Trophoblast cell (in vitro differentiated cells and primary cell): Measurements from ENCODE around the gene WDR38.

Experiments used
- DNase-seq, 2 donors: peaks; one replicate each; pipeline ENCODE4 v3.0.0-alpha.2; 2016
- H2AFZ ChIP-seq: 2 replicates; pipeline ENCODE4 v1.6.1; 2013; ENCODE audit warnings: low read length, moderate library complexity, mild to moderate bottlenecking; ENCODE audit not compliant: insufficient read depth, poor library complexity
- H2AK5ac ChIP-seq: 2 replicates; pipeline ENCODE4 v1.6.1; 2013; ENCODE audit warnings: mild to moderate bottlenecking, low read length
- H2BK120ac ChIP-seq: 2 replicates; pipeline ENCODE4 v1.6.1; 2013; ENCODE audit warnings: low read length, mild to moderate bottlenecking, moderate library complexity; ENCODE audit not compliant: insufficient read depth, poor library complexity
- H2BK12ac ChIP-seq: 2 replicates; pipeline ENCODE4 v1.6.1; 2013; ENCODE audit warnings: mild to moderate bottlenecking, low read length, moderate library complexity
- H2BK5ac ChIP-seq: 2 replicates; pipeline ENCODE4 v1.6.1; 2013; ENCODE audit warnings: low read length, low read depth, moderate library complexity, mild to moderate bottlenecking; ENCODE audit not compliant: poor library complexity
- H3K14ac ChIP-seq: 2 replicates; pipeline ENCODE4 v1.6.1; 2013; ENCODE audit warnings: mild to moderate bottlenecking, low read length
- H3K18ac ChIP-seq: 2 replicates; pipeline ENCODE4 v1.6.1; 2013; ENCODE audit warnings: mild to moderate bottlenecking, low read length
- H3K23ac ChIP-seq: 2 replicates; pipeline ENCODE4 v1.6.1; 2013; ENCODE audit warnings: low read length
- H3K27ac ChIP-seq: 2 replicates; pipeline ENCODE4 v1.5.1; 2013; ENCODE audit warnings: low read depth, mild to moderate bottlenecking, inconsistent platforms, low read length, moderate library complexity
- H3K27me3 ChIP-seq: 2 replicates; pipeline ENCODE4 v1.6.1; 2013; ENCODE audit warnings: inconsistent platforms, mild to moderate bottlenecking, low read length, moderate library complexity; ENCODE audit not compliant: insufficient read depth
- H3K36me3 ChIP-seq, 2 experiments: 1 replicate in 1 of 2; 2 replicates in 1 of 2; pipeline ENCODE4 v1.6.1; 2013; ENCODE audit warnings: low read length in 2 of 2, mild to moderate bottlenecking in 2 of 2, moderate library complexity in 1 of 2; ENCODE audit not compliant: insufficient read depth in 2 of 2, control insufficient read depth in 1 of 2
- H3K4ac ChIP-seq: 2 replicates; pipeline ENCODE4 v1.6.1; 2013; ENCODE audit warnings: low read depth, mild to moderate bottlenecking, low read length, moderate library complexity
- H3K4me1 ChIP-seq, 2 experiments: 1 replicate in 1 of 2; 2 replicates in 1 of 2; pipeline ENCODE4 v1.6.1; 2013; ENCODE audit warnings: low read length in 2 of 2, mild to moderate bottlenecking in 2 of 2, moderate library complexity in 1 of 2; ENCODE audit not compliant: insufficient read depth in 2 of 2, control insufficient read depth in 1 of 2
- H3K4me2 ChIP-seq: 2 replicates; pipeline ENCODE4 v1.6.1; 2013; ENCODE audit warnings: inconsistent platforms, mild to moderate bottlenecking, low read length, moderate library complexity
- H3K4me3 ChIP-seq: 2 replicates; pipeline ENCODE4 v1.5.1; 2013; ENCODE audit warnings: mild to moderate bottlenecking, low read depth, low read length, inconsistent platforms
- H3K79me1 ChIP-seq: one replicate; pipeline ENCODE4 v1.6.1; 2013; ENCODE audit warnings: low read length
- H3K79me2 ChIP-seq: 2 replicates; pipeline ENCODE4 v1.6.1; 2013; ENCODE audit warnings: low read length, mild to moderate bottlenecking; ENCODE audit not compliant: control insufficient read depth, insufficient read depth, poor library complexity
- H3K9ac ChIP-seq: 2 replicates; pipeline ENCODE4 v1.6.1; 2013; ENCODE audit warnings: mild to moderate bottlenecking, low read length
- H3K9me3 ChIP-seq: 2 replicates; pipeline ENCODE4 v1.6.1; 2013; ENCODE audit warnings: low read depth, mild to moderate bottlenecking, control low read depth, inconsistent platforms, low read length; ENCODE audit not compliant: insufficient read depth
- H4K12ac ChIP-seq: 2 replicates; pipeline ENCODE4 v1.6.1; 2013; ENCODE audit warnings: low read depth, mild to moderate bottlenecking, low read length, moderate library complexity
- H4K8ac ChIP-seq: 2 replicates; pipeline ENCODE4 v1.6.1; 2013; ENCODE audit warnings: low read depth, mild to moderate bottlenecking, low read length, moderate library complexity
- H4K91ac ChIP-seq: one replicate; pipeline ENCODE4 v1.6.1; 2013; ENCODE audit warnings: low read depth, mild to moderate bottlenecking, low read length, moderate library complexity
- WGBS: extraction: QIAGEN DNeasy Blood & Tissue Kit; methylation state at CpG from one replicate; pipeline ENCODE4 v1.1.7; 2013; ENCODE audit warnings: missing lambda C conversion rate; ENCODE audit not compliant: insufficient read length, insufficient coverage; ENCODE audit errors: extremely low coverage; 5-methylcytosine and 5-hydroxymethylcytosine counted together

The WDR38 gene

DNA sequence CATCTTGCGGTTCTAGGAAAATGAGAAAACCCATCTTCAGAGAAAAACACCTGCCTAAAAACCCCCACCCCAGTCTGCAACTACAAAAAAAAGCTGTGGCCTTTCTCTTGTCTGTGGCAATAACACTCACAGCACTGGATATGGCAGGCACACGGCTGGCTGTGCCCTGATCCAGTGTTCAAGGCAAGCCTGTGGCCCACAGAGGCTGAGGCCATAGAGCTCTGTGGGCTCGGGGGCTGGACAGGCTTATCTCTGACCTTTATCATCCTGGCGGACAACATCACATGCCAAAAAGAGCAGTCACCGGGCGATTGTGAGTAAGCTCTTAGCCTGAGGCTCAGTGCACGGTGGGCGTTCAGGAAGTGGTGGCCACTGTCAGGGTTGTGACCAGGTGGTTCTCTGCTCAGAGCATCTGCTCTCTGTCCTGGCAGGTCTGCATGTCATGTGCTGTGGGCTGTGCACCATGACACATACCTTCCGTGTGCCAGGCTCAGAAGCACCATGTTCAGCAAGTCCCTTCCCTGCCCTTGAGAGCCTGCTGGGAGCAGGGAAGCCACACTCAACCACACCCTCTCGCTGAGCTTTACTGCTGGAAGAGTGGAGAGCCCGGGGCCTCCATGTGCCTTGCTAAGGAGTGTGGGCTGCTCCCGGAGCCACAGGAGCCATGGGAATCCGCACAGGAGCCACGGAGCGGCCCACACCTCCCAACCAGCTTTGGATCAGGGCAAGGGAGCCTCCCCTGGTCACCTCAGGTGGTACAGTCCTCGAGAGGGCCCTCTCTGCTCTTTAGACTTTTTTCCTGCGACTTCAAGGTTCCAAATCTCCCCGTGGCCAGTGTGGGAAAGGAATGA, 34.6 kb upstream of the WDR38 start:
- H2BK12ac ChIP-seq, result peak overlapping the region; percentile 73
- H4K8ac ChIP-seq, result peak overlapping the region; percentile 34
- no peaks in the 10 kb centered on the region for H3K36me3 ChIP-seq
- no peak overlapping the region for H3K4me3 ChIP-seq
- no CpG with 5 or more reads among the region's 18 CpGs for WGBS
- peak overlapping the region; percentile 66 for H3K18ac ChIP-seq
- H2AK5ac ChIP-seq, result peak overlapping the region; percentile 16
- peak overlapping the region; percentile 88 for H3K27ac ChIP-seq
- peak overlapping the region; percentile 13 for H2AFZ ChIP-seq
- peak overlapping the region; percentile 91 for H4K91ac ChIP-seq
- H3K23ac ChIP-seq, result no peak overlapping the region
- H3K9ac ChIP-seq, result no peak overlapping the region
- H3K79me1 ChIP-seq, result peaks cover 26% of the 10 kb centered on the region
- H3K4me1 ChIP-seq, result peaks cover 26 to 28% of the 10 kb centered on the region in 2 experiments
- H2BK120ac ChIP-seq, result peak overlapping the region; percentile 72
- H4K12ac ChIP-seq, result peak overlapping the region; percentile 7
- DNase-seq, result peak; percentile 98 to 99
- H3K79me2 ChIP-seq, result peaks cover 1% of the 10 kb centered on the region
- H3K4ac ChIP-seq, result peak overlapping the region; percentile 23
- H3K4me2 ChIP-seq, result no peak overlapping the region
- peak overlapping the region; percentile 69 for H2BK5ac ChIP-seq
- H3K14ac ChIP-seq, result peak overlapping the region; percentile 58
- no peaks in the 10 kb centered on the region for H3K27me3 ChIP-seq
- peaks cover 4% of the 10 kb centered on the region for H3K9me3 ChIP-seq

DNA sequence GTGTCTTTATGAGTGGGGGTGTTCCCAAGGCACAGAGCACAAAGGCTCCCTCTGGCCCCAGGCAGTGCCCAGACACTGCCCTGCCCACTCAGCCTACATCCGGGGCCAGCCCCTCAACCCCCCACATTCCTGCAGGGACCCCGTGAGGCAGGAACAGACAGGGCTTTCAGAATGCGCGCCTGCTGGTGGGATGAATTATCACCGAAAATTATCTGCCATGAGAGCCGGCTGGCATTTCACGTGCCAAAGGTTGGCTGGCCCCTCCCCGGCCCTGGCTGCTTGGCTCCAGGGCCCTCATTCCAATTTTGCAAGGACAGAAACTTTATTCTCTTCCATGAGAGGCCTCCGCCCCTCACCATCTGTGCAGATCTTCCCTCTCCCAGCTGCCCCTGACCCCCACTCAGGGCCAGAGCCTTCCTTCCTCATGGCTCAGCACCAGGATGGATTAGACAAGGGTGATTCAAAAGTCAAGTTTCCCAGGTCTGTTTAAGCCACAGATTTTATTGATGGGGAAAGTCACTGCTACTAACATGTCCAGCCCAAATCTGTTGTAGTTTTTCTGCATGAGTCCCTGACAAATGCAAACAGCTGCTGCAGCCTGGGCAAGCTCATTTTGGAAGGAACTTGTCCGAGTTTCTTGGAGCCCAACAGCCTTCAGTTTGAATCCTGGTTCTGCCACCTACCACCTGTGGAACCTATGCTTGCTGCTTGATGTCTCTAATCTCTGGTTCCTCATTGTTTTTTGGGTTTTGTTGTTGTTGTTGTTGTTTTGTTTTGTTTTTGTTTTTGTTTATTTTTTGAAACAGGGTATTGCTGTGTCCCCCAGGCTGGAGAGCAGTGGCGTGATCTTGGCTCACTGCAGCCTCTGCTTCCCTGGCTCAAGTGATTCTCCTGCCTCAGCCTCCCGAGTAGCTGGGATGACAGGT, 32.3 kb upstream of the WDR38 start:
- no peak overlapping the region for H4K8ac ChIP-seq
- H3K79me2 ChIP-seq, result peaks cover 1% of the 10 kb centered on the region
- H2BK12ac ChIP-seq, result peak overlapping the region; percentile 69
- no peak overlapping the region for H3K27ac ChIP-seq
- H2BK5ac ChIP-seq, result peak overlapping the region; percentile 6
- peaks cover 20 to 21% of the 10 kb centered on the region in 2 experiments for H3K4me1 ChIP-seq
- no peak overlapping the region for H3K4me2 ChIP-seq
- H3K14ac ChIP-seq, result peak overlapping the region; percentile 2
- no peaks in the 10 kb centered on the region for H3K36me3 ChIP-seq
- H3K4ac ChIP-seq, result no peak overlapping the region
- H3K23ac ChIP-seq, result no peak overlapping the region
- no CpG with 5 or more reads among the region's 12 CpGs for WGBS
- no peak overlapping the region for H3K18ac ChIP-seq
- peak overlapping the region; percentile 3 for H2BK120ac ChIP-seq
- H3K9ac ChIP-seq, result no peak overlapping the region
- DNase-seq, result no peak
- no peaks in the 10 kb centered on the region for H3K27me3 ChIP-seq
- H3K9me3 ChIP-seq, result peaks cover 6% of the 10 kb centered on the region
- no peak overlapping the region for H4K12ac ChIP-seq
- H4K91ac ChIP-seq, result peak overlapping the region; percentile 26
- no peak overlapping the region for H3K4me3 ChIP-seq
- peak overlapping the region; percentile 22 for H2AK5ac ChIP-seq
- no peak overlapping the region for H2AFZ ChIP-seq
- peaks cover 18% of the 10 kb centered on the region for H3K79me1 ChIP-seq

DNA sequence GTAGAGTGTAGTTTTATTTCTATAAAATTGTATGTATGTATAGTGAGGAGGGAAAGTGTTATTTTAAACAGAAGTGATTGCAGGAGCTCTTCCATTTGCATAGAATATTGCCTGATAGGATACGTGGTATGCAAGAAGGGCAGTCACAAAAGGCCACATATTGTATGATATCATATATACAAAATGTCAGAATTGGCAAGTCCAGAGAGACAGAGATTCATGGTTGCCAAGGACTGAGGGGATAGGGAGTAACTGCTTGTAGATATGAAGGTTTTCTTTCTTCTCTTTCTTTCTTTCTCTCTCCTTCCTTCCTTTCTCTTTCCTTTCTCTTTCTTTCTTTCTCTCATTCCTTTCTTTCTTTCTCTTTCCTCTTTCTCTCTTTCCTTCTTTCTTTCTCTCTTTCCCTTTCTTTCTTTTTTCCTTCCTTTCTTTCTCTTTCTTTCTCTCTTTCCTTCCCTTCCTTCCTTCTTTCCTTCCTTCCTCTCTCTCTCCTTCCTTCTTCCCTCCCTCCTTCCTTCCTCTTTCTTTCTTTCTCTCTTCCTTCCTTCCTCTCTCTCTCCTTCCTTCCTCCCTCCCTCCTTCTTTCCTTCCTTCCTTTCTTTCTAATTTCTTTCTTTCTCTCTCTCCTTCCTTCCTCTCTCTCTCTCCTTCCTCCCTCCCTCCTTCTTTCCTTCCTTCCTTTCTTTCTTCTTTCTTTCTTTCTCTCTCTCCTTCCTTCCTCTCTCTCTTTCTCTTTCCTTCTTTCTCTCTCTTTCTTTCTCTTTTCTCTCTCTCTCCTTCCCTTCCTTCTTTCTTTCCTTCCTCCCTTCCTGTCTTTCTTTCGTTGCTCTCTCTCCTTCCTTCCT, 24.5 kb upstream of the WDR38 start:
- no peaks in the 10 kb centered on the region for H3K36me3 ChIP-seq

DNA sequence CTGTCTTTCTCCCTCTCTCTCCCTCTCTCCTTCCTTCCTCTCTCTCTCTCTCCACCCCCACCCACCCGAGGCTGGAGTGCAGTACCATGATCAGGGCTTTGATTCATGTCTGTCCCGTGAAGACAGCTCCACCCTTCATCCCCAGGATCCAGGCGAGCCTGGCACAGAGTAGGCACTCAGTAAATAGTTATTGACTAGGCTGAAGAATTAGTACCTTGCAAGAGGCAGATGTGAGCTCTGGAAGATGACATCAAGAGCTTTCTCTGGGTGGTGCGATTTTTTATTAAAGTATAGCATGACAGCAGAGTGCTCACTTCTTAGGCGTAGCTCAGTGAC, 24.0 kb upstream of the WDR38 start:
- no peak overlapping the region for H3K14ac ChIP-seq
- H2AFZ ChIP-seq, result no peak overlapping the region
- no peak overlapping the region for H2BK12ac ChIP-seq
- no CpG with 5 or more reads among the region's 5 CpGs for WGBS
- DNase-seq, result no peak
- H3K79me2 ChIP-seq, result no peaks in the 10 kb centered on the region
- H3K9ac ChIP-seq, result no peak overlapping the region
- no peak overlapping the region for H4K12ac ChIP-seq
- H3K79me1 ChIP-seq, result peaks cover 1% of the 10 kb centered on the region
- no peak overlapping the region for H2AK5ac ChIP-seq
- H3K9me3 ChIP-seq, result peaks cover 3% of the 10 kb centered on the region
- no peak overlapping the region for H2BK5ac ChIP-seq
- H3K4ac ChIP-seq, result no peak overlapping the region
- no peak overlapping the region for H3K18ac ChIP-seq
- H4K8ac ChIP-seq, result no peak overlapping the region
- no peak overlapping the region for H3K27ac ChIP-seq
- no peak overlapping the region for H3K23ac ChIP-seq
- H3K4me2 ChIP-seq, result no peak overlapping the region
- H3K4me3 ChIP-seq, result no peak overlapping the region
- H3K4me1 ChIP-seq, result no peaks in the 10 kb centered on the region
- no peak overlapping the region for H4K91ac ChIP-seq
- H2BK120ac ChIP-seq, result no peak overlapping the region
- H3K36me3 ChIP-seq, result no peaks in the 10 kb centered on the region
- no peaks in the 10 kb centered on the region for H3K27me3 ChIP-seq

More for the DNA sequence above, 24.5 kb upstream of the WDR38 start:
- Histone ChIP-seq H3K4me2 (no peak overlapping the region), H3K79me2 (no peaks in the 10 kb centered on the region), H4K8ac (no peak overlapping the region), H2BK120ac (no peak overlapping the region), H4K91ac (no peak overlapping the region), H3K4ac (no peak overlapping the region), H3K18ac (no peak overlapping the region), H3K4me1 (no peaks in the 10 kb centered on the region), H3K4me3 (no peak overlapping the region), H2BK5ac (no peak overlapping the region), H3K23ac (no peak overlapping the region), H2BK12ac (no peak overlapping the region), H3K27ac (no peak overlapping the region), H2AFZ (no peak overlapping the region), H3K9me3 (peaks cover 3% of the 10 kb centered on the region), H4K12ac (no peak overlapping the region), H3K27me3 (no peaks in the 10 kb centered on the region), H3K79me1 (peaks cover 1% of the 10 kb centered on the region), H2AK5ac (no peak overlapping the region), H3K14ac (no peak overlapping the region), H3K9ac (no peak overlapping the region)
- DNase-seq, result no peak
- WGBS, result no CpG with 5 or more reads among the region's 2 CpGs
